HL-60 (cell line): ENCODE measurements around the gene OR13C8.

Experiments used
- DNase-seq, 2 experiments: peaks; one replicate each; pipeline ENCODE4 v3.0.0-alpha.2; 2010 to 2020; ENCODE audit warnings: low read depth in 1 of 2, low spot score in 1 of 2
- H3K27ac ChIP-seq: fragments of 250-450 bp; sonication (Bioruptor Pico); replicated peaks from 2 replicates; pipeline ENCODE4 v1.5.1; 2020; ENCODE audit warnings: mild to moderate bottlenecking, moderate library complexity
- H3K27me3 ChIP-seq: fragments of 250-450 bp; sonication (Bioruptor Pico); 2 replicates; pipeline ENCODE4 v1.5.1; 2021; ENCODE audit warnings: mild to moderate bottlenecking, moderate library complexity; ENCODE audit not compliant: insufficient read depth, poor library complexity, severe bottlenecking
- H3K4me3 ChIP-seq: replicated peaks from 2 replicates; pipeline ENCODE4 v1.5.1; 2011; ENCODE audit warnings: mild to moderate bottlenecking, control low read depth, low read length; ENCODE audit not compliant: insufficient read depth
- GABPA ChIP-seq: IDR thresholded peaks from 2 replicates; pipeline ENCODE4 v1.6.1; 2012; ENCODE audit warnings: low read depth
- POLR2AphosphoS5 ChIP-seq: IDR thresholded peaks from 2 replicates; pipeline ENCODE4 v1.6.1; 2012; ENCODE audit warnings: low read depth
- SPI1 ChIP-seq: IDR thresholded peaks from 2 replicates; pipeline ENCODE4 v1.6.1; 2012; ENCODE audit warnings: low read depth, mild to moderate bottlenecking, borderline replicate concordance
- TF ChIP-seq, protein P1 (sequence below): IDR thresholded peaks from 2 replicates; pipeline ENCODE4 v1.6.1; 2012; ENCODE audit warnings: low read depth; ENCODE audit not compliant: insufficient replicate concordance
- TF ChIP-seq, protein P2 (sequence below): IDR thresholded peaks from one replicate; pipeline ENCODE4 v1.5.1; 2011; ENCODE audit warnings: low read length, control low read depth, inconsistent platforms; ENCODE audit not compliant: insufficient read depth

OR13C8 gene

DNA sequence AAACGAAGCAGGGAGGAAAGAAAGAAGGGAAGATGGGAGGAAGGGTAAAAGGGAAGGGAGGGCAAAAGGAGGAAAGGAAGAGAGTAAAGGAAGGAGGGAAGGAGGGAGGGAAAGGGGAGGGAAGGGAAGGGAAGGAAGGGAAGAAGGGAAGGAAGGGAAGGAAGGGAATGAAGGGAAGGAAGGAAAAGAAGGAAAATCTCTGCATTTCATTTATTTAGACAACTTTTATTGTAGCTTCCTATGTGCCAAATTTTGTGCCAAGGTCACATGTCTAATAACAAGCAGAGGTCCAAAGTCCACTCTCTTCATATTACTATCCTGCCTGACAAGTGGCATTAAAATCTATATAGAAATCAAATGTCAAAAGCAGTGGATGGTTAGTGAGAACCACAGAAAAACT is 29.7 kb upstream of the OR13C8 start:
- H3K4me3 ChIP-seq: no peak overlapping the region
- H3K27me3 ChIP-seq: no peaks in the 10 kb centered on the region
- TF ChIP-seq, protein P1, sequence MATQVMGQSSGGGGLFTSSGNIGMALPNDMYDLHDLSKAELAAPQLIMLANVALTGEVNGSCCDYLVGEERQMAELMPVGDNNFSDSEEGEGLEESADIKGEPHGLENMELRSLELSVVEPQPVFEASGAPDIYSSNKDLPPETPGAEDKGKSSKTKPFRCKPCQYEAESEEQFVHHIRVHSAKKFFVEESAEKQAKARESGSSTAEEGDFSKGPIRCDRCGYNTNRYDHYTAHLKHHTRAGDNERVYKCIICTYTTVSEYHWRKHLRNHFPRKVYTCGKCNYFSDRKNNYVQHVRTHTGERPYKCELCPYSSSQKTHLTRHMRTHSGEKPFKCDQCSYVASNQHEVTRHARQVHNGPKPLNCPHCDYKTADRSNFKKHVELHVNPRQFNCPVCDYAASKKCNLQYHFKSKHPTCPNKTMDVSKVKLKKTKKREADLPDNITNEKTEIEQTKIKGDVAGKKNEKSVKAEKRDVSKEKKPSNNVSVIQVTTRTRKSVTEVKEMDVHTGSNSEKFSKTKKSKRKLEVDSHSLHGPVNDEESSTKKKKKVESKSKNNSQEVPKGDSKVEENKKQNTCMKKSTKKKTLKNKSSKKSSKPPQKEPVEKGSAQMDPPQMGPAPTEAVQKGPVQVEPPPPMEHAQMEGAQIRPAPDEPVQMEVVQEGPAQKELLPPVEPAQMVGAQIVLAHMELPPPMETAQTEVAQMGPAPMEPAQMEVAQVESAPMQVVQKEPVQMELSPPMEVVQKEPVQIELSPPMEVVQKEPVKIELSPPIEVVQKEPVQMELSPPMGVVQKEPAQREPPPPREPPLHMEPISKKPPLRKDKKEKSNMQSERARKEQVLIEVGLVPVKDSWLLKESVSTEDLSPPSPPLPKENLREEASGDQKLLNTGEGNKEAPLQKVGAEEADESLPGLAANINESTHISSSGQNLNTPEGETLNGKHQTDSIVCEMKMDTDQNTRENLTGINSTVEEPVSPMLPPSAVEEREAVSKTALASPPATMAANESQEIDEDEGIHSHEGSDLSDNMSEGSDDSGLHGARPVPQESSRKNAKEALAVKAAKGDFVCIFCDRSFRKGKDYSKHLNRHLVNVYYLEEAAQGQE: no peak
- TF ChIP-seq, protein P2, sequence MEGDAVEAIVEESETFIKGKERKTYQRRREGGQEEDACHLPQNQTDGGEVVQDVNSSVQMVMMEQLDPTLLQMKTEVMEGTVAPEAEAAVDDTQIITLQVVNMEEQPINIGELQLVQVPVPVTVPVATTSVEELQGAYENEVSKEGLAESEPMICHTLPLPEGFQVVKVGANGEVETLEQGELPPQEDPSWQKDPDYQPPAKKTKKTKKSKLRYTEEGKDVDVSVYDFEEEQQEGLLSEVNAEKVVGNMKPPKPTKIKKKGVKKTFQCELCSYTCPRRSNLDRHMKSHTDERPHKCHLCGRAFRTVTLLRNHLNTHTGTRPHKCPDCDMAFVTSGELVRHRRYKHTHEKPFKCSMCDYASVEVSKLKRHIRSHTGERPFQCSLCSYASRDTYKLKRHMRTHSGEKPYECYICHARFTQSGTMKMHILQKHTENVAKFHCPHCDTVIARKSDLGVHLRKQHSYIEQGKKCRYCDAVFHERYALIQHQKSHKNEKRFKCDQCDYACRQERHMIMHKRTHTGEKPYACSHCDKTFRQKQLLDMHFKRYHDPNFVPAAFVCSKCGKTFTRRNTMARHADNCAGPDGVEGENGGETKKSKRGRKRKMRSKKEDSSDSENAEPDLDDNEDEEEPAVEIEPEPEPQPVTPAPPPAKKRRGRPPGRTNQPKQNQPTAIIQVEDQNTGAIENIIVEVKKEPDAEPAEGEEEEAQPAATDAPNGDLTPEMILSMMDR: no peak
- TF ChIP-seq GABPA: no peak
- TF ChIP-seq SPI1: no peak
- no peak for TF ChIP-seq POLR2AphosphoS5
- no peak for DNase-seq
- no peak overlapping the region for H3K27ac ChIP-seq

DNA sequence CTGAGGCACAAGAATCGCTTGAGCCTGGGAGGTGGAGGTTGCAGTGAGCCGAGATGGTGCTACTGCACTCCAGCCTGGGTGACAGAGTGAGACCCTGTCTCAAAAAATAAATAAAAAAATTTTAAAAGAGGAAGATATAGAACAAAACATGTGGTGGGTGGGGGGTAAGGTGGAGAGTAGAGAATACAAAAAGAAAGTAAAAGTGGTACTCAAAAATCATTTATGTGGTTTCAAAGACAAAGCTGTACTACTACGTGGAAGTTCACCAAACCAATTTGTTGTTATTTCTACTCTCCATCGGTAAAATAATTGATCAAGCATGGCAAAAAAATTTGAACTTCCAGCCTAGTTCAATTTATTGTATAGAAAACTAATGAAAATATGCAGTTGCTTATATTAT is 24.3 kb upstream of the OR13C8 start:
- Histone ChIP-seq H3K27me3 (no peaks in the 10 kb centered on the region), H3K4me3 (no peak overlapping the region), H3K27ac (no peak overlapping the region)
- no peak for DNase-seq
- TF ChIP-seq GABPA (no peak), POLR2AphosphoS5 (no peak), SPI1 (no peak)
- TF ChIP-seq, protein P2: no peak
- TF ChIP-seq, protein P1: no peak

DNA sequence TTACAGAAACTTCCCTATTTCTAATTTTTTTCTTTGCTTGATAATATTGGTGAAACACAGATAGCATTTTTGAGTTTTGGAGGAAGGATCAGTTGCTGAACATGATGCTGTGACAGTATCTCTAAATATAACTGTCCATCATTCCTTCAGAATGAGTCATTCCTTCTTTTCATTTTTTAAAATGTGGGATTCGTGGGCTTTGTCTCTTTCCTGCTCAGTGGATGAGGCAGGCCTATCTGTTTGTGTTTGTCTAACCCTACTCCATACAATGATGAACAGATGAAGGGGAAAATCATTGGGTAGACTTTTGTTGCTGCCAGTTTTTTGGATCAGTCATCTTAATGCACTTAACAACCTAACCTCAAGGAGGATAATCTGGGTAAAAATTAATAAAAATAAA is 15.7 kb upstream of the OR13C8 start:
- DNase-seq: no peak
- no peak overlapping the region for H3K4me3 ChIP-seq
- no peaks in the 10 kb centered on the region for H3K27me3 ChIP-seq
- no peak overlapping the region for H3K27ac ChIP-seq
- TF ChIP-seq GABPA (no peak), POLR2AphosphoS5 (no peak), SPI1 (no peak)
- TF ChIP-seq, protein P2: no peak
- TF ChIP-seq, protein P1: no peak
